ENCODE measurements around the gene PDE9A.
"Not testable (repeated sequence)": the region's sequence is repeated elsewhere in the genome, so short reads cannot be mapped to it uniquely, and the experiment has no call there.

PDE9A gene

GRCh38 chr21:42691901-42692559 is 38.6 kb downstream of the PDE9A start:
- DNase-seq = no peak

GRCh38 chr21:42692688-42693087 is 39.3 kb downstream of the PDE9A start:
- no peak for DNase-seq

- no peak for DNase-seq
These were observed 41.6 kb downstream of the PDE9A start for GRCh38 chr21:42694751-42695696.

GRCh38 chr21:42695697-42696380 is 42.4 kb downstream of the PDE9A start:
- no peak for DNase-seq

GRCh38 chr21:42696501-42697040 is 43.1 kb downstream of the PDE9A start:
- DNase-seq = no peak

GRCh38 chr21:42698733-42699132 is 45.3 kb downstream of the PDE9A start:
- DNase-seq = no peak

GRCh38 chr21:42699196-42699595 is 45.8 kb downstream of the PDE9A start:
- DNase-seq = no peak

- no peak for DNase-seq
These were observed 48.5 kb downstream of the PDE9A start for GRCh38 chr21:42701706-42702456.

- no peak for DNase-seq
These were observed 49.3 kb downstream of the PDE9A start for GRCh38 chr21:42702720-42703119.

GRCh38 chr21:42703136-42703908 is 49.9 kb downstream of the PDE9A start:
- no peak for DNase-seq

GRCh38 chr21:42703965-42704364 is 50.5 kb downstream of the PDE9A start:
- DNase-seq = no peak

- DNase-seq = no peak
These were observed 51.4 kb downstream of the PDE9A start for GRCh38 chr21:42704861-42705260.

- DNase-seq = no peak
These were observed 51.9 kb downstream of the PDE9A start for GRCh38 chr21:42705346-42705745.

GRCh38 chr21:42705746-42706374 is 52.4 kb downstream of the PDE9A start:
- no peak for DNase-seq

- DNase-seq = no peak
These were observed 53.3 kb downstream of the PDE9A start for GRCh38 chr21:42706765-42707164.

- no peak for DNase-seq
These were observed 53.9 kb downstream of the PDE9A start for GRCh38 chr21:42707207-42707830.

GRCh38 chr21:42708107-42708506 is 54.7 kb downstream of the PDE9A start:
- DNase-seq = no peak

- DNase-seq = not testable (repeated sequence)
These were observed 55.5 kb downstream of the PDE9A start for GRCh38 chr21:42708916-42709315.

GRCh38 chr21:42711667-42712066 is 58.2 kb downstream of the PDE9A start:
- DNase-seq = no peak

- DNase-seq = not testable (repeated sequence)
These were observed 62.0 kb downstream of the PDE9A start for GRCh38 chr21:42715427-42715826.

GRCh38 chr21:42716074-42716473 is 62.7 kb downstream of the PDE9A start:
- no peak for DNase-seq
